HG02610 (cell line): Measurements from ENCODE around the gene PAGE5.

Source experiments
- ATAC-seq: cut with Tn5 transposase; IDR thresholded peaks from one replicate; pipeline ENCODE4 v1.9.1; 2021; ENCODE audit warnings: mild to moderate bottlenecking, moderate library complexity; ENCODE audit not compliant: unreplicated experiment

The PAGE5 gene, protein sequence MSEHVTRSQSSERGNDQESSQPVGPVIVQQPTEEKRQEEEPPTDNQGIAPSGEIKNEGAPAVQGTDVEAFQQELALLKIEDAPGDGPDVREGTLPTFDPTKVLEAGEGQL

DNA sequence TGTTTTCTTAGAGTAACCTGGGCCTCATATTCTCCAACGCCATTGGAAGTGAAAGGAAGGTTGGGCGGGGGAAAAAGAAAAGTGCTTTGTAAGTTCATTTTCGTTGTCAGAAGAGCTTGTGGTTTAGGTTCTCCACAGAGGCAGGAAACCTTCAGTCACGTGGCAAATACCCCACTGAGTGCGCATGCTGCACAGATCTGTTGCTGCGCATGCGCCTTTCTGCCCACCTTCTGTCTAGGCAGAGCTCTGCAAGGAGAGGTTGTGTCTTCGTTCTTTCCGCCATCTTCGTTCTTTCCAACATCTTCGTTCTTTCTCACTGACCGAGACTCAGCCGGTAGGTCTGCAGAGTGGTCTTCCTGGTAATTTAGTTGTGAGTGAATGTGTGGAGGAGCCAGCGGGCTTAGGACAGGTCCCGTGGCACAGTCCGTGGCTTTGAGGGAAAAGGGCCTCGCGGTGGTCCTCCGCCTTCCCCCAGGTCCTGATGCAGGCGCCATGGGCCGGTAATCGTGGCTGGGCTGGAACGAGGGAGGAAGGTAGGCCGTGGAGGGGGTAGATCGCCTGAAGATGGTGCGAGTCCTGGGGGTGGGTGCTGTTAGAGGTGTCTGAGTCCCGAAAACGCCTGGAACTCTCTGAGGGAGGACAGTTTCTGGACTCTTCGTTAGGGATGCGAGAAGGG is at the start of gene PAGE5:
TSS of gene PAGE5 (plus strand) at position 228 of the 676 bp plus-strand sequence. CDS start 1,037 bp downstream, outside the sequence.
- no peak for ATAC-seq

DNA sequence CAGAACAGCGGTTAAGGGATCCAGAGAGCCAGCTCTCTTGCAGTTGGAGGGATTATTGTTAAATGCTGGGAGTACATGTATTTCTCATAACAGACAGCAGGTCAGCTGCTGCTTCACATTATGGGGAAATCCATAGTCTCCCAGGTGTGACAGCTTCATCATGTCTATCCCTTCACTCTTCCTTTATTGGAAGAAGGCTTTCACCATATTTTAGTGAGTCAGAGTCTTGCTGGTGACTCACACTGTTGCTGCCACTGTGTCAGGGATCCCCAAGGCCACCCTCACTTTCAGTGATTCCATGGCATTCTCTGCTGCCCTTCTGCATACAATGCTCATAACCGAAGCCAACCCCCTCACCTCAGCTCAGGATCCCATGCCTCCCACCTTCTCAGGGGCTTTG is 32.9 kb upstream of the PAGE5 start:
- ATAC-seq = no peak

DNA sequence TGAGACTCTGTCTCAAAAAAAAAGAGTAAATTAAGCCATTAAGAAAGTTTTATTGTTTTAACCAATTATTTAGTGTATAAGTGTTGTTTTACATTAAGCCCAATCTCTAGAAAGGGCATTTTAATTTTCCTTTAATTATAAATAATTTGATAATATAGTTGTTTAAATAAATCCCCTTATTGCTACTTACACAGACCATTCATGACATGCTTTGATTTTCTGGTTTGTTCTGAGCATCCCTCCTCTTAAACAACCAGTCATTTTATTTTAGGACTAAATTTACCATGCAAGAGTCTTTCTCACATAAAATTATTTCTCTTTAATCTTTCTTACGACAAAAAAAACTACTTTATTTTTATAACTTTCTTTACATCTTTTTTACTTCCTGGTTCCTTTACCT is 23.5 kb upstream of the PAGE5 start:
- ATAC-seq = no peak

DNA sequence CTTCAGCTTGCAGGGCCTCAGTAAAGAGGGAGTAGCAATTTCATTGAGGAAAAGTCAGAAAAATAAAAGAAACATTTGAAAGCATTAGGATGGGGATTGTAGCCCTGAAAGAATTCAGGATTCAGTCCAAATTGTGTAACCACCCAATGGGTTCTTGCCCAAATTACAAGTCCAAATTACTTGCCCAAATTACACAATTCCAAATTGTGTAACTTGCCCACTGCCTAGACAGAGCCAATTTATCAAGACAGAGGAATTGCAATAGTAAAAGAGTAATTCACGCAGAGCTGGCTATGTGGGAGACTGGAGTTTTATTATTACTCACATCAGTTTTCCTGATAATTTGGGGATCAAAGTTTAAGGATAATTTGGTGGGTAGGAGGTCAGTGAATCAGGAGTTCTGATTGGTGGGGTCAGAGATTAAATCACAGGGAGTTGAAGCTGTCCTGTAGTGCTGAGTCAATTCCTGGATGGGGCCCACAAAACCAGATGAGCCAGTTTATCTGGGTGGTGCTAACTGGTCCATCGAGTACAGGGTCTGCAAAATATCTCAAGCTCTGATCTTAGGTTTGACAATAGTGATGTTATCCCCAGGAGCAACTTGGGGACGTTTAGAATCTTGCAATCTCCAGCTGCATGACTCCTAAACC is 18.1 kb upstream of the PAGE5 start:
- ATAC-seq = no peak

DNA sequence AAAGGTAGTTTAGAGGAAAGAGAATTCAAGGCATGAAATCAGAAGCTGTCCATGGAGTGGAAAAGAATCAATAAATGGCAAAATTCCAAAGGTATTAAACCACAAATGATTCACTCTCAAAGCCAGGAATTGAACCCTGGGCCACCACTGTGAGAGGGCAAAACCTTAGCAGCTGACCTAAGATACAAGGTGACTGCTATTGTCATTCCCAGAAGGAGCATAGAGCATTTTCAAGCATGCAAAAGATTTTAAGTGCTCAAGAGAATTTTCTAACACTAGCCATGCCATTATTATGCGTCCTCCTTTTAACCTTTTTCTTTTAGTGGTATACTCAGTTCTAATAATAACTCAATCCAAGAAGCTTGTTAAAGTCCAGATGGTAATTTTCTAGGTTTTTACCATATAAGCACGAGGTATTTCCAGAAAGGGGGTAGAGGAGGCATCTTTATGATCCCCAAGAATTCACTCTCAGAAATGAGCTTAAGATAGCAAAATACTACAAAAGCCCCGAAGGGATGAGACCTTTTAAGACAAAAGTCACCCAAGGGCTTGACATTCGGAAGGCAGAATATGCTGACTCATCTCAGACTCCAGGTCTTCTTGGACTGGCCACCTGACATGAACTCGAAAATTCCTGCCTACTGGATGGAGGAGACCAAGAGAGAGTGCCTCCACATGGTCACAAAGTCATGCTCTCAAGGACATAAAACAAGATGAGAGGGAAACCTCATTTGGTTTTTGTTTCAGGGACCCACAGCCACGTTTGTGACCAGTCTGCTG is 13.8 kb upstream of the PAGE5 start:
- no peak for ATAC-seq

DNA sequence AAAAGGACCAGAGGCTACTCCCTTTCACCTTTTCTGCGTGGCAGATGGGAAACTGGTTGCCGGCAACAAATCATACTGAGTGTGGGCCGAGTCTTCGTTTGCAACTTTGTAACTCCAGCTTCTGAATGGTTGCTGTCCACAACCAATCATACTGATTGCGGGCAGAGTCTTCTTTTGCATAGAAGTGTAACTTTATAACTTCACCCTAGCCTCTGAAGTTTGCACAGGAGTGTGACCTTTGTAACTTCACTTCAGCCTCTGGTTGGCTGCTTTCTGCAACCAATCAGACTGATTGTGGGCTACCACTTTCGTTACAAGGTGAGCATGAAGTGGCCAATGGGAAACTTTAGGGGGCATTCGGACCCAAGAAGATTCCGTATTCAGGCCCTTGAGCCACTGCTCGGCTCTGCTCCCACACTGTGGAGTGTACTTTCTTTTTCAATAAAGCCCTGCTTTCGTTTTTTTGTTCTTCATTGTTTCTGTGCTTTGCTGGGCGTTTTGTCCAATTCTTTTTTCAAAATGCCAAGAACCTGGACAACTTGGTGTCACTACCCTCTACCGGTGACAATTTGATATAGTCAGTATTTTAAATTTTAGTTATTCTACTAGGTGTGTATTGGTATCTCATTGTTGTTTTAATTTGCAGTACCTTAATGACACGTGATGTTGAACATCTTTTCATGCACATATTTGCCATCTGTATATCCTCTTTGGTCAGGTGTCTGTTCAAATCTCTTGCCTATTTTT is 9.0 kb upstream of the PAGE5 start:
- ATAC-seq = no peak

DNA sequence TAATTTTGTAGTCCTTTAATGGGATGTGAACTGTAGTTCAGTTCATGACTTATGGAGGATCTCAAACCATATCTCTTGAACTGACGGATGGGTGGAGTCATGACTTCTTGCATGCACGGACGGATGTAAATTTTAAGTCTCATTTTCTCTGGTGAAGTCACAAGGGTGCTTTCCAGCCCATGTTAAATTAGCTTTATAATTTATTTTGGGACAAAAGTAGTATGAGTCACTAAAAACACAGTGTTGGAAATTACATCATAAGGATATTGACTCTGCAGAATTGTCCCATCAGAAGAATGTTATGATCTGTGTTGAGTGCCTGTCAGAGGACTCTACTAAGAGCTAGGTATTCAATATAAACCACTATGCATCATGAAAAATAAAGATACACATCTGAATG is 6.8 kb upstream of the PAGE5 start:
- no peak for ATAC-seq

DNA sequence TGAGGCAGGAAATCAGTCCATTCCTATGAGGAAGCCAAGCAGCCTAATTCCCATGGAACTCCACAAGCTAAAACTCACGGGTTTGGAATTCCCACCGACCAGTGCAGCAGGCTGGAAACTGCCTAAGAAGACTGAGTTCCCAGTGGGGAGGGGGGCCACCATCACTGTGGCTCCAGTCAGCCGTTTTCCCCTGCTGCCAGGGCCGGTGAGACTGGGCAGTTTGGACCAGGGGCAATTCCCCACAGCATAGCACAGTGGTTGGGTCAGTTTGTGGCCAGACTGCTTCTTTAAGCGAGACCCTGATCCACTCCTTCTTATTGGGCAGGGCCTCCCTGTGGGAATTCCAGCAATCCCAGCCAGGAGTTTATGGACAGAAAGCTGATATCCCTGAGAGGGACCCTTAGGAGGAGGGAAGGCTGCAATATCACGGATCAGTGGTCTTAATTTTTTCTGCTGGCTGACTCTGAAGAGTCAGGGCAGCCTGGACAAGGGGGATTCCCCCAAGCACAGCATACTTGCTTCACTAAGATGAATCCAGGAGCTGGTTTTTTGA is 20.7 kb downstream of the PAGE5 start:
- ATAC-seq = no peak

DNA sequence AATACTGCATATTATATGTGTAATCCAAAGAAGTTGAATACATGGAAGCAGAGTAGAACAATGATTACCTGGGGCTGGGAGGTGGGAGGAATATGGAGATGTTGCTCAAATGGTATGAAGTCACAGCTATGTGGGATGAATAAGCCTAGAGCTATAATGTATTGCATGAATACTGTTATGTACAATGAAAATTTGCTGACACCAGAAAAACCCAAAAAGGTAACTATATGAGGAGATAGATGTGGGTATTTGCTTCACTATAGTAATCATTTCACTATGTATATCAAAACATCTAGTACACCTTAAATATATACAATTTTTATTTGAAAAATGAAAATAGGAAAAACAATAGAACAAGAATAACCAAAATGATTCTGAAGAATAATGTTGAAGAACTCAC is 33.4 kb downstream of the PAGE5 start:
- ATAC-seq = no peak

DNA sequence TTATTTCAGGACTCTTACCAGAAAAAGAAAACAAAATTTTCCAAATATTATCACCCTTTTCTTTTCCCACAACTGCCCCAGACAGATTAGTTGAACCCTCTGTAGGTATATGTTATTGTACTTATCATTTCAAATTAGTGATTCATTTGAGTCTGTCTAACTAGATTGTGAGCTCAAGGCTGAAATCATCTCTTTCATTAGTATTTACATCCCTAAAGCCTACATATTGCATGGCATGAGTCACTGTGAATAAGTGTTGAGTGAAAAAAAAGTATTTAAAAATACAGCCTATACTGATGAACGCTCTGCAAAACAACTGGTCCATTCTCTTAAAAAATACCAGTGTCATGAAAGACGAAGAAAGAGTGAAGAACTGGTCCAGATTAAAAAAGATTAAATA is 40.7 kb downstream of the PAGE5 start:
- ATAC-seq = no peak

DNA sequence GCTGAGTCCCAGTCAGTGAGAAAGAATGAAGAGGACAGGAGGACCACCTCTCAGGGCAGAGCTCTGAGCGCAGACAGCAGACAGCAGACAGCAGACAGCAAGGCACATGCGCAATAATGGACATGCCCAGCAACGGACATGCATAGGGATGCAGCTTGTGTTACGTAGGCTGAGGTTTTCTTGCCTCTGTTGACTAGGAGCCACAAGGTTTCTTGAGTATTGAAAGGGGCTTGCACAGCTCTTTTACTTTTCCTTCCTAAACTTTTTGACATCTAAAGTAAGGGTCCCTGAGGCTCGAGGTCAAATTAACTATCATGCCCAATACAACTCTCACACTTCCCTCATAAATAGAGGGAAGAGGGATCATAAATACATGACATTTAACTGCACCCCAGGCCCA is 44.7 kb downstream of the PAGE5 start, which contains the start of gene PAGE3:
TSS of gene PAGE3 (minus strand) at position 101 of the 400 bp plus-strand sequence. CDS start 1,013 bp downstream, outside the sequence.
- ATAC-seq = no peak
